ENCODE results near the gene FAM13A.

FAM13A gene

GRCh38 chr4:88737307-88737941, 319.6 kb downstream of the FAM13A start:
- no peak for DNase-seq

GRCh38 chr4:88736264-88736663, 320.7 kb downstream of the FAM13A start:
- no peak for DNase-seq

- DNase-seq, result no peak
These were observed 321.4 kb downstream of the FAM13A start for GRCh38 chr4:88735564-88735963.

- DNase-seq, result no peak
These were observed 322.5 kb downstream of the FAM13A start for GRCh38 chr4:88734403-88734949.

- DNase-seq, result no peak
These were observed 324.1 kb downstream of the FAM13A start for GRCh38 chr4:88732714-88733368.

GRCh38 chr4:88731381-88731780, 325.6 kb downstream of the FAM13A start:
- DNase-seq, result no peak

- DNase-seq, result no peak
These were observed 326.2 kb downstream of the FAM13A start for GRCh38 chr4:88730811-88731210.

GRCh38 chr4:88729146-88729760, 327.7 kb downstream of the FAM13A start:
- DNase-seq, result no peak

- DNase-seq, result no peak
These were observed 328.8 kb downstream of the FAM13A start for GRCh38 chr4:88728146-88728545.

- no peak for DNase-seq
These were observed 331.0 kb downstream of the FAM13A start for GRCh38 chr4:88725986-88726385.

- no peak for DNase-seq
These were observed 331.8 kb downstream of the FAM13A start for GRCh38 chr4:88725143-88725542.

- DNase-seq, result no peak
These were observed 332.6 kb downstream of the FAM13A start for GRCh38 chr4:88724406-88724805.

GRCh38 chr4:88722828-88723227, 334.2 kb downstream of the FAM13A start:
- DNase-seq, result no peak

- DNase-seq, result no peak
These were observed 334.7 kb downstream of the FAM13A start for GRCh38 chr4:88722276-88722780.

GRCh38 chr4:88720451-88721428, 336.2 kb downstream of the FAM13A start:
- DNase-seq, result no peak

- DNase-seq, result no peak
These were observed 337.6 kb downstream of the FAM13A start for GRCh38 chr4:88719381-88719780.

GRCh38 chr4:88718098-88718497, 338.9 kb downstream of the FAM13A start:
- DNase-seq, result no peak

GRCh38 chr4:88713782-88714181, 343.2 kb downstream of the FAM13A start:
- no peak for DNase-seq

GRCh38 chr4:88709989-88710388, 347.0 kb downstream of the FAM13A start:
- DNase-seq, result no peak

- DNase-seq, result no peak
These were observed 350.4 kb downstream of the FAM13A start for GRCh38 chr4:88706574-88706973.

- no peak for DNase-seq
These were observed 351.0 kb downstream of the FAM13A start for GRCh38 chr4:88705805-88706492.

GRCh38 chr4:88705223-88705622, 351.8 kb downstream of the FAM13A start:
- no peak for DNase-seq

All from bone marrow (tissue), 2 donors.